CD4-positive, alpha-beta T cell treated with Interleukin-4 for 1 hour (primary cell): ENCODE data around the gene ASTN1.

Source experiments
- DNase-seq, 2 donors: peaks; one replicate each; pipeline ENCODE4 v3.0.0-alpha.2; 2020 to 2022

ASTN1 gene

DNA sequence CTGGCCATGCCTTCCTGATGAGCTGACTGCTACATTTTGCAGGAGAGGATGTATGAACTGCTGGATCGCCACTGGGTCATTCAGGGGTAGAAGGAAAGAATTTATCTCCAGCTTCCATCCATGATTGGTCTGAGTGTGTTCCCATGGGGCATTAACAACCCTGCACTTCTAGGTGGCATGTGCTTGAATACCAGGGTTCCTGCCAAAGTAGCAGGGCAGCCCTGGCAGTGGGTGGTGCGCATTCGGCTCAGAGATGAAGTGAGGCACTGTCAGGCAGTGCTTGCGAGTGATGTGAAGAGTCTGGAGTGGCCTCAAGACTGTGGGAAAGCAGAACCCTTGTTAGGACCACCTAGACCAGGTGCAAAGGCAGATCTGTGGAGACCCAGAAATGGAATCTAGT is 294.9 kb downstream of the ASTN1 start:
- DNase-seq: no peak

DNA sequence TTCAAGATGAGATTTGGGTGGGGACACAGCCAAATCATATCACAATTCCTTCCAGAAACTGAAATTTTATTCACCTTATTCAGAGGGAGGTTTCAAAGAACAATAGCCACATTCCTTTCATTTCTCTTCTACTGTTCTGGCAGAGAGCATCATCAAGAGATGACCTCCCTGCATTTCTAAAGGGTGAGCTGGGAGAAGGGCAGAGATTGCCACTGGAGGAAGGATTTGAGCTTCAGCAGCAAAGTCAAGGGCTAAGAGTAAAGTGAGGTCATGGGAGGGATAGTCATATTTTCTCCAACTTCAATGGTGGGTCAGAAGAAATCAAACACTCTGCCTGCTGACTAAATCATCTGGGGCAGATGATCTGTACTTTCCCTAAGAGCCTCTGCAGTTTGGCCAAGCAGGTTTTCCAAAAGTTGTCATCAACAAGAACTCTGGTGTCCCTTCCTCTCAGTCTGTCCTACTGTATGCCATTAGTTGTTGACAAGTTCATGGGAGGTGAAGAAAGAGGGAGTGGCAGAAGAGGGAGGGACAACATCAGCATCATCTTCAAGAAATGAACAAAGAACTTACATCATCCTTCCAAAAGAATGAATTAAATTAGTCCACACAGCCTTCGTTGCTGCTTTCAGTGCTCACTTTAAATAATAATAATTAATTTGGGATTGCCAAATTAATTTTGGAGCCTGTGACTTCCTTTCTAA is 298.3 kb downstream of the ASTN1 start:
- no peak for DNase-seq

DNA sequence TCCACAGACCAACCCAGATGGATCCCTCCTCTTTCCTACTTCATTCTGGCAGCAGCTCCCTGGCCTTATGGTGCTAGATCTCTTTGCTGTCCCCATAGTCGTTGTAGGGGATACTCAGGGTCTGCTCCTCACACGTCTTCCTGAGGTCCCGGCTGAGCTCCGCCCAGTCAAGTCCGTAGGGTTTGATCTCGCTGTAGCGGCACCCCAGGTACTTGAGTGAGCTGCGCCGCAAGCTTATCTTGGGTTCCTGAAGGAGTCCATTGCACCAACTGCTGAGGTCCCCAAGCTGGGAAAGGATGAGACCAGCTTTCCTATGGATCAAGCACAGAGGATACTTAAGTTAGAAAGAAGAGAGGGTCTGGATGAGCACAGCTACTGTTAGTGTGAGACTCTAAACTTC is 300.3 kb downstream of the ASTN1 start:
- no peak for DNase-seq

DNA sequence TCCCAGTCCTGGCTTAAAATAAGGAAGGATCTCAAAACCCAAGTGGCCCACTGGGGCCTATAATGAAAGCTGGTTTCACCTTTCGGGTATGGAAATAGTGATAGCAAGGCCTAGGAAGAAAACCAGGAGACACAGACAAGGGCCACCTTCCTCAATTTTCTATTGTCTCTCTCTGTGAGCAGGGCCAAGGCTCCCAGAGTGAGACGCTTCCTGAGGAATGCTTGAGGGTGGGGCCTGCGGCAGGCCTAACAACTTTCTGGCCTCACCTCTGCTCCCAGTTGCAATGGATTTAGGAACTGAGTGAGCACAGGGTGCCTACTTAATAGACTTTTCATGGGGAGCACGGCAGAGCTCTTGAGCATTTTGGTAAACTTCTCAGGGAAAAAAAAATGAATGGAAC is 300.9 kb downstream of the ASTN1 start:
- DNase-seq: no peak

DNA sequence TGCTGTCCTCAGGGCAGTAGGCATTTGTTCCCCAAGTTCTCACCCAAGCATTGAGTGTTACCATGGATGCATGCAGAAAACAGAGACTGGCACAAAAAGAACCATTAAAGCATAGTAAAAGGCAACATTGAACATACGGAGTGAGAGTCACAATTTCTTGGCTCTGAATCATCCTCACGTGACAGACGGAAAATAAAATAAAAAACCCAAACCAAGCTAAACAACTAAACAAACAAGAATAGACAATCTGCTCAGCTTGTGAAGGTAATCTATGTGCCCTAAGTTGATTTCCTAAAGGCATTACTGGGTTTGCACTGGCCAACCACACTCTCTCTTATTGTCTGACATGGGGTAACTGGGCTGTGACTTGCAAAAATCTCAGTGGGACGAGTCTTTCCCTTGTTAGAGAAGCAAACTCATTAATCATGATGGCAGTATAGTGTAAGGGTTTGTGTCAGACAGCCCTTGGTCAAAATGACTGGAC is 306.0 kb downstream of the ASTN1 start:
- no peak for DNase-seq

DNA sequence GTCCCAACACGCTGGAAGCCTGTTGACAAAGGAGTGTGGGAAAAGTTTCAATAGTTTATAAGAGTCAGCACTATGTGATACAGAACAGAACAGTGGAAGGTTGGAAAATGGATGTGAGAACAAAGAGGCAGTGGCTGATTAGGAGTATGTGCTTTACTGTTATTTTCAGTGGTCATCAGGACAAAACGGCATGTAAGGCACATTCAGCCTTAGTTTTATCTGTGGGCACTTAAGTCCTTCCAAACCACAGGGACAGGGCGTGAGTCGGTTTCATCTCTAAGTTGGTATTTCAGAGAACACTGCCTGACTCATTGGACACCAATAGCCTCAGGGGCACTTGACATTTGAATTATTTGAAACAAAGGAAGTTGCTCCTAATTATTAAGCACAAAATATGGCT is 306.9 kb downstream of the ASTN1 start:
- DNase-seq: no peak

DNA sequence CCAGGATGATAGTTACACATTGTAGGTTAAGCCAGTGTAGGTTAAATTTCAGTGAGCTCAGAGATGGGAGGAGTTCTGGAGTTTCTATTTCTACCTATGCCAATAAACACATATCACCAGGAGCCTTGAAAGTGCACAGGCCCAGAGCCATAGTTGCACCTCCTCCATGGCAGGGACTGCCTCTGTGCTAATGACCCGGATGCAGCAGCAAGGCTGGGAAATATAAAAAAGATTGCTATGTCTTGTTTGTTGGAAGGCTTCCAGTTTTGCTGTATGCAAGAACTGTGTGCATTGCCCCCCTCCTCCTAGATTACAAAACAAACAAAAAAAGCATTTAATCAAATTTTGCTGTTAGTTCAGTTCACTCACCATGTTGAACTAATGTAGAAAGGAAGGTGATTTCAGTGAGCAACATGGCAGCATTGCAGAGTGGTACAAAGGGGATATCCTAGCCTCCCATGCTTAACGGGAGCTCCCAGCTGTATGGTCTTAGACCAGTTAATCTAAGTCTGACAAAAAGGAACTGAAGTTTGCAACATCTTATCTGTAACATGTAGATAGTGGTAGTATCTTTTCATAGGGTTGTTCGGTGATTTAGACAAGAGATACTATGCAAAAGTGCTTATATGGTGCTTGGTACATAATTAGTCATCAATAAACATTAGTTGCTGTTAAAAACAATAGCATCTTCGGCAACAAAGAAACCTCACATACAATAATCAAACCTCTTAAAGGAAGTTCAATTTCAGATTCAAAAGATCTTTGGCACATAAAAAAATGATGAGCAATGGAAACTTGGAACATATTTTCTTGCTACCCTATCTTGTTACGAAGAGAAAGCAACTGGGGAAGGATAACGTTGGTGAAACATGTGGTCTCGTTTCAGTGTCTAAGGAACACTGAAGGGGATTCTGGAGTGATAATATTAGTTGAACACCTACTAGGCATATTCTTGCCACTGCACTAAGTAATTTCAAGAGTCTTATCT is 309.5 kb downstream of the ASTN1 start:
- no peak for DNase-seq

DNA sequence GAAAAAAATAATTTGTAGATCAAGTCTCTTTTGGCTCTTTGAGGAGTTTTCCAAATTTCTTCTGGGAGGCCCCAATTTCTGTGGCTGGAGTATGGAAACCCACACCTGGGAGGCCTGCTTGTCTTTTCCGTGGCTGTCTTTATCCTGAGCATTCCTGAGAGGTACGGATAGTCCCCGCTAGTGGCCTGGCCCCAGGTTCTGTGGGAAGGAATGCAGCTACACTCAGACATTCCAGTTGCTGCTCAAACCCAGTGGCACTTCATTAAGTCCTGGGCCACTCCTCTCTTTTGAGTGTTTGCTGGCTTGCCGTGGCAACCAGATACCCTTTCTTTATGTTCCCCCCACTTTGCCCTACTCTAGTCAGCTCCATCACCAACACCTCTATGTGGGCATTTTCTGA is 310.4 kb downstream of the ASTN1 start:
- no peak for DNase-seq

DNA sequence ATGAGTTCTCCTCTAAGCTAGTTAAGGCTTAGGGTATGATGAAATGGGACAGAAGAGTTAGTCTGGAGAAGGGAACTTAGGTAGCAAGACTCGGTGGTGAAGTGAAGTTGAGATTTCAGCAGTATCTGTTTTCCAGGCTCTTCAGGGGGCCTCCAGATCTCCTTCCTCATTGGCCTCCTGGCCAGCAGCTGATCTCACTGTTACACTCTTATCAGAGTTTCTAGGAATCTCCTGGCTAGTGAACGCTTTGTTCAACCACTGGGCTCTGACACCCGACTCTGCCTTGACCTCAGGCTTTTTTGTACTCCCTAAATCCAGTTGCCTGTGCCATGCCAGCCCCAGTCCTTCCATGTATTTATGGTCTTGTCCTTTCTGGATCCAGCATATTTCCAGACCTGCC is 311.0 kb downstream of the ASTN1 start:
- DNase-seq: no peak

DNA sequence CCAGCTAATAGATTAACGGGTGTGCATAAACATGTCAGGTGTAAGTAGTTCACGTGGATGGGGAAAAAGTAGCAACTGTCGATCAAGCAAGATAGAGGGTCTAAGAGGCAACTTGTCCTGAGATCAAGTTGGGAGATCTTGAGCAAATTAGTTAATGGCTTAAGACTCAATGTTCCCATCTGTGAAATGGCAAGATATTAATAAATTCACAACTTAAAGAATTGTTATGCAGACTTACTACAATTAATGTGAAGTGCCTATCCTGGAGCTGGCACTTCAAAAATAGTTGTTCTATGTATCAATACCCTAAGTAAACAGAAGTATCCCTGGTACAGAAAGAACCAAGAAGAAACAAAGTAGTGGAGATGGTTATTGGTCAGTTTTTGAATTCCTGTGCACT is 312.4 kb downstream of the ASTN1 start:
- no peak for DNase-seq

DNA sequence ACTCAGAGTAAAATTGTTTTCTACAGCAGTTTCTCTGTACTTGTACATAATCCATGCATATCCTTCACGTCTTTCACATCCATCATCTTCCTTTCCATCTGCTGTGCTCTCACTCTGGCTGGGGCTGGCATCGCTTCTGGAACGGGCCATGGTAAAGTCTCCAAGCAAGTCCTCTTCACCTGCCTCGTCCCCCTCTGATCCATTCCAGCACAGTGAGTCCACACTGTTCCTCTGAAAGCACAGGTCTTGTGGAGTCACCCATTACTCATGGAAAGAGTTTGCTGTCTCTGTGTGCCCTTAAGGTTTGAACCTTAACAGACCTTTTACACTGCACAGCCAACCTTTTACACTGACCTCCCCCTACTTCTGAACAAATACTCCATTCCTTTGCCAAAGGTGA is 313.6 kb downstream of the ASTN1 start:
- no peak for DNase-seq

DNA sequence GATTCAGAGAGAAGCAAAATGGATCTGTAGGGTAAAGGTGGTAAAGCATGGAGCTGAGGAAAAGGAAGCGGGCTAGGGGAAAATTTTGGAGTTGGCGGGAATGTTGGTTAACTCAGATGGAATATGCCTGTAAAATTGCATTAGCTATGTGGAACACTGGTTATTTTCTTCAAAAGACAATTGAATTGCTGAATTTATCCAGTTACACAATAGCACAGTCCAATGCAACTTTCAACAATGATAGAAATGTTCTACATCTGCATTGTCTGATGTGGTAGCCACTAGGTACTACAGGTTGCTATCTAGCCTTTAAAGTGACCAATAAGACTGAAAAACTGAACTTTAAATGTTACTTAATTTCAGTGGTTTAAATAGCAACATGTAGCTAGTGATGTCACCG is 315.2 kb downstream of the ASTN1 start:
- no peak for DNase-seq

DNA sequence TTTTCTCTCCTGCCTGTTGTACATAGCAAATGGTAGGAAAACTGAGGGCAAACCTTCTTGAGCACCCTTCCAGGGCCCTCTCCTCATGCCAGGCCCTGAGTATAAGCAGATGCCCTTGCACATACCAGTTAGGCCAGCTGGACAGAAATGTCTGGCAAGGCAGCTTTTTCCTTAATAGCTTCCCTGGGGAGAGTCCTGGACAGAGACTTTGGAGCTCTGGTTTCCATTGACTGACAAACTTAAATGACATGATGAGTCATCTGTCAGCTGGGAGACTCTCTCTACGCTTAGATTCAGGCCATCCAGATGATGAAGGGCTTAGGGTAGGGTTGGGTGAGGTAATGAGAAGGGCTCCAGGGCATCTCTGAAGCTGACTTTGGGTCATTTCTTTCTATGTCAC is 317.5 kb downstream of the ASTN1 start:
- DNase-seq: no peak

DNA sequence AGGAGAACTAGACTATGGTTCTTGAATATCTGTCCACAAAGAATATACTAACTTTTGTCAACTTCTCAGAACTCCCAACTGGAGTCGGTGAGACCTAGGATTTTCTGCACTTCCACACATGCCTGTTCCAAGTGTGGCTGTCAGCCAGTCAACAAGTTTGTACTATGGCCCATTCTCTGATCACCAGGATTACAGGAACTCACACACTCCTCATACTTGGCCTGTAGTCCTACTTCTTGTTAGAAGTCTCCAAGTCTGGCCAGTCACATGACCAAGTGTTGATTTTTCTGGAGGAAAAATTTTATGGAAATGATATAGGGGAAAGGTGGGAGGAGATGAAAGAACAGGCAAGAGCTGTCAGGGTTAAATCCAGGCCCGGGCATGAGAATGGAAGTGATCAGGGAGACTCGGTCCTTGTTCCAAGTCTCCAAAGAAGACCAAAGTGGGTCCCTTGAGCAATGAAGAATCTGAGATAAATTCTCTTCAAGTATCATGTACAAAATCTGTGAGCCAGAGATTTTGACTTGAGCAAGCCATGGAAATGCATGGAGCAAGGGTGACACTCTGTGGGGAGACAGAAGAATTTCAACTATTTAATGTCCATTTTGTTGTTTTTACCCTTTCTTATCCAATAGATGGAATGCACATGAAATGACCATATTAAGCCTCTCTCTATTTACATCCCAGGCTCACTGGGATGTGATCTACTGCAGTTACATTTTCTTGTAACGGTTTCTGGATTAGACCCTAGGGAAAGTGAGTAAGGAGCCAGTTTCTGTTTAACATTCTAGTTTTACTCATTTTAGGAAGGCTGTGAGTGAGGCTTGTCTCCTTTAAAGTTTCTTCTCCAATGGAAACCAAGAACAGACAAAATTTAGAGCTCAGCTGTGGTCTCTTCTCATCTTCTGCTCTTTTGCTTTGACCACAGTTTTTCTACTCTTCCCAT is 320.9 kb downstream of the ASTN1 start:
- DNase-seq: no peak

DNA sequence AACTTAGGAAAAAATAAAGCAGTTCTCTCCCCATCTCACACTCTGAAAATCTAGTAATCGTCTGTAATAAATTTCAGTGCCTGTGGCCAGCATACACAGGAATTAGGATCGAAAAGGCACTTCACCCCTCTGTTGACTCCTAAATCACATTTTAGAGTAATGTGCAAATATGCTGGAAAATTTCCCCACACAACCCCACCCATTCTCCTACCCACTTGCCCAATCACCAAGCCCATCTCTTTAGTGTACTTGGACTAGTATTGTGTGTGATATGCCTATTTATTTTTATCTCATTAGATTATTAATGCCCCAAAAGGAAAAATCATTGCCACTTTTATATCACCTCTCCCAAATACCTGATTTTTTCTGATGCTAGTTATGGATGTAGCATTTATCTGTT is 323.3 kb downstream of the ASTN1 start:
- no peak for DNase-seq

DNA sequence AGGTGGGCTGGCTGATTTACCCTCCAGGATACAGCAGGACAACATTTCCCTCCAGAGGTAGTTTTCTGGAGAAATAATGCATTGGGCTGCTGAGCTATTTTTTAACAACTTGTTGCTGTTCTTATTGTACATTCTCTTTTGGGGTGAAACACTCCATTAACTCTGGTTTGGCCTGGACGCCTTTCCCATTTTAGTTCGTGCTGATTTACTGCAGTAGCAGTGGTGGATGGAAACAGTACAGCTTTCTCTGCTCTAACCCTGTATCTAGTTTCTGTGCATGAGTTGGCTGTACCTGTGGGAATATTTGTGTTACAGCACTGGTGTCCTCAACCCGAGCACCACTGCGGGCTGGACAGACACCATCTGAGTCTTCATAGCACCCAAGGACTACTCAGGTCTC is 325.3 kb downstream of the ASTN1 start:
- DNase-seq: no peak

DNA sequence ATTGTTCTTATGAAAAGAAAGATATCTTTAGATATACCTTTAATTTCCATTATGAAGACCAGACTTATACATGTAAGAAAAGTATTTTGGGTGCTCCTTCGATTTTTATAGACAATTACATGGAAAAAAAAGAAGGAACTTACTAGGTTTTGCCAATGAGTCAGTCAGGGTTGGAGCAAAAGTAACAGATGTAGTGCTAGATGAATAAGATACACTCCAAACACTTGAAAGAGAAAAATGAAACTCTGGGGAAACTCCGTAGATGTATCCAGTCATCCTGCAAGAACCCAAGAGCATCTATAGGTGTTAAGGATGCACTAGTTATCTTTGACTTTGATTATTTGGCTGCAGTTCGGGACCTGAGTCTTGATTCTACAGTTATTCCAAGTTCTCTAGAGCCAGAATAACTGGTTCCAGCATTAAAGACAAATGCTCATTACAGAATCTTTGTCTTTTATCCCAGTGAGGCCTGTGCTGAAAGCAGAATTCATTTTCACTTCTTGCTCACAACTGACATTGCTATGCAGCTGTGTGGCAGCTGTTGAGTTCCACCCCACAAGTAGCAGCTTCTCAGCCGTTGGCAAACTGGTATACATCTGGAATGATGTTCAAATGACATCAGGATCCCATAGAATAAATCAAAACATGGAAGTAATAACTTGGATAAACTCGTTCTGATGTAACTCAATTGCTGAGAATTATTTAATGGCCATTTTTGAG is 326.1 kb downstream of the ASTN1 start:
- DNase-seq: no peak

DNA sequence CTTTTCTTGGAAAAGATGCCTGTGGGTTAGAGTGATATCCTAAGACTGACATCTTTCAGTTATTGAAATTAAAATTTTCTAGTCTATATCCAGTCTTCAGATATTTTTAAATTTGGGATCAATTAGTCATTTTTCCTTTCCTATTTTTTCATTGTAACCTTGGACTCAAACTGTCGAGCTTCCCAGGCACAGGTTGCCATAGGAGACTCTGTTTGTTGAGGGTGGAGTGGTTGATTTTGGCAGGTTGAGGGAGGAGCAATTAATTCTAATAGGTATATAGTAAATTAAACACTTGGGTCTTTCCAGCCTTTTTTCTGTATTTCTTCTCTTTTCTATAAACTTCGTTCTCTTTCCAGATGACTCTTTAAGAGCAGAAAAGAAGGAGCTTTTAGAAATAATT is 326.8 kb downstream of the ASTN1 start:
- DNase-seq: no peak

DNA sequence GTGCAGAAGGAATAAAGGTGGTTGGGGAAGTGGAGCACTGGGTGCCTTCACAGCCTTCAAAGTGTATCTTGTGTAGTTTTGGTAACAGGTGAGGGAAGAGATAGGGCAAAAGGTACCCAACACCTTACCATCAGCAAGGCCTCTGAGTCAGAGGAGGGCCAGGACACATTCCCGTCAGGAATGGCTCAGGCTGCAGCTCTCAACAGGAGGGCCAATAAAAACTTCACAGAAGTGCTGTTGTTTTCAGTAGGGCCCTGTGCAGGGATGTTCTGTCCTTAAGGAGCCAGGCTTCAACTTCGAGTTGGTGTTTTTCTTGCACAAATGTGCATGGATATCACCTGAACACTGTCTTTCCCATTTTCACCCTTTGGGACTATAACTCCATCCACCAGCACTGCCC is 333.4 kb downstream of the ASTN1 start:
- no peak for DNase-seq

DNA sequence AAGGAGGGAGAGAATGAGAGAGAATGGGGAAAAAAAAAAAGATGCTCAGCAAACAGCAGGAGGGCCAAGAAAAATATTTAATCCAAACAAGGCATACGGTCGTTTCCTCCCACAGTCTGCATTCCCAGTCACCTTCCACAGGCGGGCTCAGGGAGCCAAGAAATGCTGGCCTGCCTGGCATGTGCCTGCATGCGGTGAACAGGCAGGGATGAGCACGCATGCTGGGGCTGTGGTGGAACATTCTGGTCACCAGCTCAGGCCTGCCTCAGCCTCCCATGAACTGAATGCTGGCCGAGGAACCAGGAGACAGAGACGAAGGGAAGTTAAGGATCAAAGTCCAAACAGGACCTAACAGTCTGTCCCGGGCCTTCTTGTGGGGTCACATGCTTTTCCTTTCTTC is 335.3 kb downstream of the ASTN1 start:
- DNase-seq: no peak

DNA sequence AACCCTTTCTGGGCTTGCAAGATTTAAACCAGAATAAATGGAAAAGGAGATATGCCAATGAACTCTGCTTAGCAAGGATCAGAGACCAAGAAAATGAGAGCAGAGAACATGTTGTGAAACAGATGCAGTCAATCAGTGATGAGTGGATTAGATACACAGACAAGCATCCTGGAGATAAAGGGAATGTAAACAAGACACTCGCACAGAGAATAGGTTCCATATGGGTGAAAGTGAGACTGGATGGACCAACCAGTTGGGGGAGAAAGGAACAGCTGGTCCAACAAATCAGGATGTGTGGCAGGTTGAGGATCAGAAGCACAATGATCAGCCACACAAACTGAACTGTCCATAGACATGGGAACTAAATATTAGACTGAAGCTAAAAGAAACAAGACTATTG is 338.2 kb downstream of the ASTN1 start:
- no peak for DNase-seq

DNA sequence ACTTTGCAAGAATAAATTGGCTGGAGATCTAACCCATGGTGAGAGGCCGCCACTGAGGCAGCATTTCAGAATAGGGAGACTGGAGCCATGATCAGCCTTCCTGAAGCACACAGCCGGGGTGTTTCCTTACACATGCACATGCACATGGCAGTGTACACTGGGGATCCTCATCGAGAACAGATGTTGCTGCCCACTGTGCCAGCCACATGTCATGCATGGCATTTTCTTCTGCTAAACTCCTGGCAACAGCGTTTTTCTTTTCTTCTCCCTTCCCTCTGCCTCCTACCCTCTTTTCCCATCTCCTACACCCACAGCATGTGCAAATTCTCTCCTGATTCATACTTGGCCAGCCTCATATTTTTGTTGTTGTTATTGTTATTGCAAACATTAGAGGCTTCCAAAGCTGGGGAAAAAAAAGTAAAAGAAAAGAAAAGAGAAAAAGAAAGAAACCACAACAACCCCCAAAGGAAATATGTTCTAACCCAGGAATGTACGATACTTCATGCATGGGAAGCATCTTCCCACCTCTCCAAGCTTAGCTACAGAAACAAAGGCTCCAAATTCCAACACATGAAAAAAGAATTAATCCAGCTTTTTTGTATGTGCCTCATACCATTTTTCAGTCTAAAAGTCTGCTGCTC is 344.0 kb downstream of the ASTN1 start:
- DNase-seq: no peak
